Fibroblast of the aortic adventitia (primary cell): ENCODE data around the gene LVRN. TPM values are rescaled to one million over a fixed set of nuclear protein-coding genes. Genes with fewer than 3 reads are reported as not detected.
"Not testable (repeated sequence)": the region's sequence is repeated elsewhere in the genome, so short reads cannot be mapped to it uniquely, and the experiment has no call there.

ENCODE experiments used
- DNase-seq: peaks from one replicate; pipeline ENCODE4 v3.0.0-alpha.2; 2010; ENCODE audit warnings: low read depth
- H3K4me3 ChIP-seq: 2 replicates; pipeline ENCODE4 v1.5.1; 2011; ENCODE audit warnings: low read depth, mild to moderate bottlenecking, control low read depth, low read length, moderate library complexity
- total RNA-seq: library from RNA; depleted of rRNA; stranded (reverse); fragments of >200 nt; gene quantifications from 2 replicates; pipeline ENCODE4 v1.2.3, GENCODE V29; 2012; ENCODE audit warnings: low replicate concordance
- TF ChIP-seq, protein P1 (sequence below): IDR thresholded peaks from 2 replicates; pipeline ENCODE4 v1.5.1; 2011; ENCODE audit warnings: mild to moderate bottlenecking, low read length, control low read depth, inconsistent platforms; ENCODE audit not compliant: insufficient read depth

The LVRN gene, protein sequence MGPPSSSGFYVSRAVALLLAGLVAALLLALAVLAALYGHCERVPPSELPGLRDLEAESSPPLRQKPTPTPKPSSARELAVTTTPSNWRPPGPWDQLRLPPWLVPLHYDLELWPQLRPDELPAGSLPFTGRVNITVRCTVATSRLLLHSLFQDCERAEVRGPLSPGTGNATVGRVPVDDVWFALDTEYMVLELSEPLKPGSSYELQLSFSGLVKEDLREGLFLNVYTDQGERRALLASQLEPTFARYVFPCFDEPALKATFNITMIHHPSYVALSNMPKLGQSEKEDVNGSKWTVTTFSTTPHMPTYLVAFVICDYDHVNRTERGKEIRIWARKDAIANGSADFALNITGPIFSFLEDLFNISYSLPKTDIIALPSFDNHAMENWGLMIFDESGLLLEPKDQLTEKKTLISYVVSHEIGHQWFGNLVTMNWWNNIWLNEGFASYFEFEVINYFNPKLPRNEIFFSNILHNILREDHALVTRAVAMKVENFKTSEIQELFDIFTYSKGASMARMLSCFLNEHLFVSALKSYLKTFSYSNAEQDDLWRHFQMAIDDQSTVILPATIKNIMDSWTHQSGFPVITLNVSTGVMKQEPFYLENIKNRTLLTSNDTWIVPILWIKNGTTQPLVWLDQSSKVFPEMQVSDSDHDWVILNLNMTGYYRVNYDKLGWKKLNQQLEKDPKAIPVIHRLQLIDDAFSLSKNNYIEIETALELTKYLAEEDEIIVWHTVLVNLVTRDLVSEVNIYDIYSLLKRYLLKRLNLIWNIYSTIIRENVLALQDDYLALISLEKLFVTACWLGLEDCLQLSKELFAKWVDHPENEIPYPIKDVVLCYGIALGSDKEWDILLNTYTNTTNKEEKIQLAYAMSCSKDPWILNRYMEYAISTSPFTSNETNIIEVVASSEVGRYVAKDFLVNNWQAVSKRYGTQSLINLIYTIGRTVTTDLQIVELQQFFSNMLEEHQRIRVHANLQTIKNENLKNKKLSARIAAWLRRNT
- total RNA-seq = 0.90 TPM in 1 of 2 replicates, not detected in the other

DNA sequence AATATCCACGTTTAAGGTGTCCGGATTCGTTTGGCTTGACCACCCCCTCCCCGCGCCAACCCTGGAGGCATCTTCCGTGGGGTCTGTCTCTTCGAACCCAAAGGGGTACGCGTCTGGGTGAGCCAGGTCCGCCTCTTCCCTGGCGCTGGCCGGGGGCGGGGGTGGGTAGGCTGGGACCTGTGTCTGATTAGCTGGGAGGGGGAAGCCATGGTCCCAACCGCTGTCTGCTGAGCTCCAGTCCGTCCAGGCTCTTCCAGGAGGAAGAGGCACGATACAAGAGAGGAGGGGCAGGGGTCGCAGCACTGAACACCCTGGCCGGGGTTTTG, at the start of gene LVRN:
Gene LVRN, plus strand, starts transcription at position 237 of the 326 bp plus-strand sequence. CDS start 143 bp downstream, outside the sequence.
- no peak for DNase-seq
- TF ChIP-seq, protein P1, sequence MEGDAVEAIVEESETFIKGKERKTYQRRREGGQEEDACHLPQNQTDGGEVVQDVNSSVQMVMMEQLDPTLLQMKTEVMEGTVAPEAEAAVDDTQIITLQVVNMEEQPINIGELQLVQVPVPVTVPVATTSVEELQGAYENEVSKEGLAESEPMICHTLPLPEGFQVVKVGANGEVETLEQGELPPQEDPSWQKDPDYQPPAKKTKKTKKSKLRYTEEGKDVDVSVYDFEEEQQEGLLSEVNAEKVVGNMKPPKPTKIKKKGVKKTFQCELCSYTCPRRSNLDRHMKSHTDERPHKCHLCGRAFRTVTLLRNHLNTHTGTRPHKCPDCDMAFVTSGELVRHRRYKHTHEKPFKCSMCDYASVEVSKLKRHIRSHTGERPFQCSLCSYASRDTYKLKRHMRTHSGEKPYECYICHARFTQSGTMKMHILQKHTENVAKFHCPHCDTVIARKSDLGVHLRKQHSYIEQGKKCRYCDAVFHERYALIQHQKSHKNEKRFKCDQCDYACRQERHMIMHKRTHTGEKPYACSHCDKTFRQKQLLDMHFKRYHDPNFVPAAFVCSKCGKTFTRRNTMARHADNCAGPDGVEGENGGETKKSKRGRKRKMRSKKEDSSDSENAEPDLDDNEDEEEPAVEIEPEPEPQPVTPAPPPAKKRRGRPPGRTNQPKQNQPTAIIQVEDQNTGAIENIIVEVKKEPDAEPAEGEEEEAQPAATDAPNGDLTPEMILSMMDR = no peak
- peak within 1 kb of the TSS; percentile 40 for H3K4me3 ChIP-seq

DNA sequence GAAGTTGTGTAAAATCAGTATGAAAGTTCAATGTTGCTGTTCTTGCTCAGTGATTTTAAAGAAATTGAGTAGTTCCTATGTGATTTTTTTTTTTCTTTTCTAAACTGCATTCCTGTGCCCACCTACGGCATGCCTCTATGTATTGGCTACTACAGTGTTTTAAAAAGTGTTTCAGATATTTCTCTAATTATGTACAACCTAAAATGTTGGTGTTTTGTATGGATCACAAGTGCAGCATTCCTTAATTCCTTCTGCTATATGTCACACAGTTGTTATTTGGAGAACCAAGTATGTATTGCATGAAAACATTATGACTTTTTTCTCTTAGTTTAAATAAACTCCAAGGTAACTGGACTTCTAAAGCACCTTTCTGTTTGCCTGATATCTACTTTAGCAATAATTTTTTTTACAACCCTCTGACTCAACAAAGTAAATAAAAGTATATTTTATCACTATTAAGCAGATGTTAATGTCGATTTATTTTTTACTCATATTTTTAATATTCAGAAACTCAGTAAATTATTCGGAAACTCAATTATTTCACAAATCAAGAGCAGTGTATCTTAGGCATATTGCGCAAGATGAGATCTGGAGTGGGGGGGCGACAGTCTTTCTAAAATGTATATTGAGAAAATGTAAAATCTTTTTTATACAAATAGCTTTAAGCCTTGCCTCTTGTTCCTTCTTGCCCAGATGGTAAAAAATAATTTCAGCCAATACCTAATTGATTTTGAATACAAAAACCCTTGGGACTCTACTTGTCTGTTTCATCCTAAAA, 48.5 kb upstream of the LVRN start:
- H3K4me3 ChIP-seq = not testable (repeated sequence)

DNA sequence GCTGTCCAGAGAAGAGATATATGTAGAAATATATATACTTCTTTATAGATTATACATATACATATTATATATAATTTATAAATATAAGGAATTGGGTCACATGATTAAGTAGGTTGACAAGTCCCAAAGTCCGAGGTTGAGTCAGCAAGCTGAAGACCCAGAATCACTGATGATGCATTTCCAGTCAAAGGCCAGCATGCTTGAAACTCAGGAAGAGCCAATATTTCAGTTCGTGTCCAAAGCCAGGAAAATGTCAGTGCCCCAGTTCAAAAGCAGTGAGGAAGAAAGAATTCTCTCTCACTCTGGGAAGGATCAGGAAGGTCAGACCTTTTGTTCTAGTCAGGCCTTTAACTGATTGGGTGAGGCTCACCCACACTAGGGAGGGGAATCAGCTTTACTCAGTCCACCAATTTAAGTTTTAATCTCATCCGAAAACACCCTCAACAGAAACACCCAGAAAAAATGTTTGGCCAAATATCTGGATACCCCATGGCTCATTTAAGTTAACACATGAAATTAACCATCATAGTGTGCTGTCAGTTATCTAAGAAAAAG, 42.0 kb upstream of the LVRN start:
- H3K4me3 ChIP-seq = no peak overlapping the region
- peak; percentile 27 for DNase-seq
- TF ChIP-seq, protein P1 = no peak

More for the DNA sequence above, 48.5 kb upstream of the LVRN start:
- not testable (repeated sequence) for DNase-seq

DNA sequence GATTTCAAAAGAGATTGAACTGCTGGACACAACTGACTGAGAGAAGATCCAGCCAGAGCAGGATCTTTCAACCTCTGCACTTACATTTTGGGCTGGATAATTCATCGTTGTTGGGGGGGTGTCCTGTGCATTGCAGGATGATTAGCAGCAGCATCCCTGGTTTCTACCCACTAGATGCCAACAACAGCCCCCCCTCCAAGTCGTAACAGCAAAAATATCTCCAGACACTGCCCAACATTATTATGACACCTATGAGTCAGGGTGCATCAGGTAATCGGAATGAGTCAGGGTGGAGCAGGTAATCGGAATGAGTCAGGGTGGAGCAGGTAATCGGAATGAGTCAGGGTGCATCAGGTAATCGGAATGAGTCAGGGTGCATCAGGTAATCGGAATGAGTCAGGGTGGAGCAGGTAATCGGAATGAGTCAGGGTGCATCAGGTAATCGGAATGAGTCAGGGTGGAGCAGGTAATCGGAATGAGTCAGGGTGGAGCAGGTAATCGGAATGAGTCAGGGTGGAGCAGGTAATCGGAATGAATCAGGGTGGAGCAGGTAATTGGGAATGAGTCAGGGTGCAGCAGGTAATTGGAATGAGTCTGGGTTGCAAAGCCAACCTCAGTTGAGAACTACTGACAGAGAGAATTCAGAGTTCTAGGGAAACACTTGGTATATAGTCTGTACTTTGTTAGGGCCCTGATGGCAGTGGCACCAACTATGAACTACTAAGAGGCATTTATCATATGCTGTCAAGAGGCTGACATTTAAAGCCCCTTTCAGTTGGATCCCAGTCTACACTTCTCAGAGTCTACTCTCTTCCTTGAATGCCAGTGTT, 33.5 kb upstream of the LVRN start:
- not testable (repeated sequence) for DNase-seq, H3K4me3 ChIP-seq

DNA sequence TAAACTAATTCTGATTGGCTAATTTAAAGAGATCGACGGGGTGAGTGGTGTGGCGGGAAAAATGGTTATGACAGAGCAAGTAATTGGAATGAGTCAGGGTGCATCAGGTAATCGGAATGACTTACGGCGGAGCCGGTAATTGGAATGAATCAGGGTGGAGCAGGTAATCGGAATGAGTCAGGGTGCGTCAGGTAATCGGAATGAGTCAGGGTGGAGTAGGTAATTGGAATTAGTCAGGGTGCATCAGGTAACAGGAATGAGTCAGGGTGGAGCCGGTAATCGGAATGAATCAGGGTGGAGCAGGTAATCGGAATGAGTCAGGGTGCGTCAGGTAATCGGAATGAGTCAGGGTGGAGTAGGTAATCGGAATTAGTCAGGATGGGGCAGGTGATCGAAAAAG, 32.1 kb upstream of the LVRN start:
- DNase-seq, H3K4me3 ChIP-seq: not testable (repeated sequence)

DNA sequence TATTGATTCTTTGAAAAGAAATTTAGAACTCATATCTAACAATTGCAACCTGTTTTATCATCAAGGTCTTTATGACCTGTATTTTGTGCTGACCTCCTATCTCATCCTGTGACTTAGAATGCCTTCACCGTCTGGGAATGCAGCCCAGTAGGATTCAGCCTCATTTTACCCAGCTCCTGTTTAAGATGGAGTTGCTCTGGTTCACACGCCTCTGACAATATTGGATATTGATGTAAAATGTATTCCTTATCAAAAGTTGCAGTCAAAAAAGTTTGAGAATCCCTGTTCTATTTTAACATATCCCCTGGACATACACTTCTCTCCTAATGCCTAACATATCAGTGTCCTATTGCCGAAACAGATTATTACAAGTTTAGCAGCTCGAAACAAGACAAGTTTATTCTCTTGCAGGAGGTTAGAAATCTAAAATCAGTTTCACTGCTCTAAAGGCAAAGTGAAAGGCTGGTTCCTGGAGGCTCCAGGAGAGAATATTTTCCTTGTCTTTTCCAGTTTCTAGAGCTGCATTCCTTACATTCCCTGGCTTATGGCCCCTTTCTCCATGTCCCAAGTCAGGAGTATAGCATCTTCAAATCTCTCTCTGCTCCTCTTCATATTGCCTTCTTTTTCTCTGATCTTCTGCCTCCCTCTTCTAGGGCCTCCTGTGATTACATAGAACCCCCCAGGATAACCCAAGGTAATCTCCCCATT, 31.5 kb upstream of the LVRN start:
- TF ChIP-seq, protein P1 = no peak

DNA sequence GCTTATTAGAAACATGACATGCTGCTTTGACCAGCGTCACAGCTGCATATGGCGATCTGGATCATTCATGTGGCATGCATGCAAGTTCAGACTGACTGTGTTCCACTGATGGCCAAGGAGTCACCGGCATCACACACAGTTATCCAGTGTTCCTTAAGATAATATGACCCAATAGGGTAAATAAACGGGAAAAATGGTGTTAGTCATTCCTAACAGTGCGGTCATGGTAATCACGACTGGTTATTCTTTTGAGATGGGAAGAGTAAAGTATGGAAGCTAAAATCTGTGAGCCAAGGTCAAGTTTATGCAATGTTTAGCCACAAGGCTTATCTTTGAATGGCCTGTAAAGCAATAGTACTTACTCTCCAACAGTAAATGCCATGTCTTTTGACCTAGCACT, 29.3 kb upstream of the LVRN start:
- TF ChIP-seq, protein P1 = no peak
- DNase-seq = no peak

More for the DNA sequence above, 31.5 kb upstream of the LVRN start:
- DNase-seq = peak; percentile 33
- H3K4me3 ChIP-seq = no peak overlapping the region

More for the DNA sequence above, 29.3 kb upstream of the LVRN start:
- H3K4me3 ChIP-seq = no peak overlapping the region
